PFSK-1 (cell line): ENCODE measurements around the gene GRID2IP.

Experiments used
- POLR2AphosphoS5 ChIP-seq: IDR thresholded peaks from 2 replicates; pipeline ENCODE4 v1.6.1; 2012; ENCODE audit warnings: low read depth, mild to moderate bottlenecking, control low read depth, low read length, moderate library complexity
- REST ChIP-seq, 2 experiments: IDR thresholded peaks; 2 replicates each; pipeline versions ENCODE4 v1.6.1 to v1.8.0; 2011 to 2012; ENCODE audit warnings: low read depth in 2 of 2, low read length in 2 of 2, control low read depth in 1 of 2, inconsistent platforms in 1 of 2, mild to moderate bottlenecking in 1 of 2, moderate library complexity in 1 of 2; ENCODE audit not compliant: insufficient read depth in 1 of 2
- SIN3A ChIP-seq: IDR thresholded peaks from 2 replicates; pipeline ENCODE4 v1.6.1; 2012; ENCODE audit warnings: mild to moderate bottlenecking, low read length, moderate library complexity, borderline replicate concordance; ENCODE audit not compliant: insufficient read depth
- TAF1 ChIP-seq: IDR thresholded peaks from 2 replicates; pipeline ENCODE4 v1.6.1; 2012; ENCODE audit warnings: low read length, control low read depth, borderline replicate concordance; ENCODE audit not compliant: insufficient read depth

DNA sequence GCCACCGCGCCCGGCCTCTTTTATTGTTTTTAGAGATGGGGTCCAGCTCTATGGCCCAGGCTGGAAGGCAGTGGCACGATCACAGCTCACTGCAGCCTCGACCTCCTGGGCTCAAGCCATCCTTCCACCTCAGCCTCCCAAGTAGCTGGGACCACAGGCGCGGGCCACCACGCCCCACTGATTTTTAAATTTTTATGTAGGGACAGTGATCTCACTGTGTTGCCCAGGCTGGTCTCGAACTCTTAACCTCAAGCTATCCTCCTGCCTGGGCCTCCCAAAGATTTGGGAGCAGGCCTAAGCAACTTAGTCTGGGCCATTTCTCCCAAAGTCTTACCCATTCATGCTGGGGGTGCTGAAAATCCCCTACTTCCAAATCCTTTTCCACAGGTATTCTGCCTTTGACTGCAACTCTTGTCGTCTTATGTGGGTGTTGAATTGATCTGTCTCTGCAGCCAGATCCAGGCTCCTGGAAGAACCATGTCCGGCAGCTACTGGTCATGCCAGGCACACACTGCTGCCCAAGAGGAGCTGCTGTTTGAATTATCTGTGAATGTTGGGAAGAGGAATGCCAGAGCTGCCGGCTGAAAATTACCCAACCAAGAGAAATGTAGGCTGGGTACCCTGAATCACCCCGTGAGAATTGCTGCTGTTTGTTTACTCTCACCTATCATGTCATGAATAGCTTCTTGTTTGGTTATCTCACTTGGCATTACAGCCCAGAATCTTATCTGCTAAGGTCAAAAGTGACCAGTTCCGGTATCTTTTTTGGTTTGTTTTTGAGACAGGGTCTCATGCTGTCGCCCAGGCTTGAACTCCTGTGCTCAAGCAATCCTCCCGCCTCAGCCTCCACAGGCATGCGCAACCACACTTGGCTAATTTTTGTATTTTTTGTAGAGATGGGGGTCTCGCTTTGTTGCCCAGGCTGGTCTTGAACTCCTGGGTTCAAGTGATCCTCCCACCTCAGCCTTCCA, 27.1 kb upstream of the GRID2IP start:
- no peak for TF ChIP-seq POLR2AphosphoS5
- no peak for TF ChIP-seq REST (IDR thresholded peaks at IDR 0.05; ENCODE audit: insufficient read depth in 1 of 2, low read depth in 2 of 2, low read length in 2 of 2)
- TF ChIP-seq SIN3A = no peak
- TF ChIP-seq TAF1 = no peak
